ENCODE results near the gene RPRD2. TPM values are rescaled to one million over a fixed set of nuclear protein-coding genes. Genes with fewer than 3 reads are reported as not detected.
A peak's percentile ranks its signal among the peaks of the same experiment; 100 is the strongest.
"Not testable (repeated sequence)": the region's sequence is repeated elsewhere in the genome, so short reads cannot be mapped to it uniquely, and the experiment has no call there.

RPRD2 gene
- total RNA-seq, 2 donors from 2014 or later: 13.2 to 17.1 TPM

- Histone ChIP-seq H3K4me3 (no peak overlapping the region), H3K9me3 (no peaks in the 10 kb centered on the region), H3K27ac (peak overlapping the region in 1 of 4 donors; percentile 66), H3K36me3 (replicated peaks in 1 of 2; ENCODE audit: insufficient read depth in 1 of 2, low read depth in 2 of 2) (no peaks in the 10 kb centered on the region), H3K4me1 (peaks cover 35% of the 10 kb centered on the region), H3K27me3 (no peaks in the 10 kb centered on the region)
- TF ChIP-seq POLR2A (IDR thresholded peaks at IDR 0.05): no peak
- TF ChIP-seq, protein P1, sequence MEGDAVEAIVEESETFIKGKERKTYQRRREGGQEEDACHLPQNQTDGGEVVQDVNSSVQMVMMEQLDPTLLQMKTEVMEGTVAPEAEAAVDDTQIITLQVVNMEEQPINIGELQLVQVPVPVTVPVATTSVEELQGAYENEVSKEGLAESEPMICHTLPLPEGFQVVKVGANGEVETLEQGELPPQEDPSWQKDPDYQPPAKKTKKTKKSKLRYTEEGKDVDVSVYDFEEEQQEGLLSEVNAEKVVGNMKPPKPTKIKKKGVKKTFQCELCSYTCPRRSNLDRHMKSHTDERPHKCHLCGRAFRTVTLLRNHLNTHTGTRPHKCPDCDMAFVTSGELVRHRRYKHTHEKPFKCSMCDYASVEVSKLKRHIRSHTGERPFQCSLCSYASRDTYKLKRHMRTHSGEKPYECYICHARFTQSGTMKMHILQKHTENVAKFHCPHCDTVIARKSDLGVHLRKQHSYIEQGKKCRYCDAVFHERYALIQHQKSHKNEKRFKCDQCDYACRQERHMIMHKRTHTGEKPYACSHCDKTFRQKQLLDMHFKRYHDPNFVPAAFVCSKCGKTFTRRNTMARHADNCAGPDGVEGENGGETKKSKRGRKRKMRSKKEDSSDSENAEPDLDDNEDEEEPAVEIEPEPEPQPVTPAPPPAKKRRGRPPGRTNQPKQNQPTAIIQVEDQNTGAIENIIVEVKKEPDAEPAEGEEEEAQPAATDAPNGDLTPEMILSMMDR (IDR thresholded peaks at IDR 0.05): no peak
- DNase-seq: no peak
- no peak for ATAC-seq
- WGBS, 2 donors: 50 to 51% methylated on average over 1 of the region's 1 CpG
- intact Hi-C loops (cut with DNase I): no loop called here
Observed at GRCh38 chr1:150386592-150386991, 22.6 kb downstream of the RPRD2 start.

DNA sequence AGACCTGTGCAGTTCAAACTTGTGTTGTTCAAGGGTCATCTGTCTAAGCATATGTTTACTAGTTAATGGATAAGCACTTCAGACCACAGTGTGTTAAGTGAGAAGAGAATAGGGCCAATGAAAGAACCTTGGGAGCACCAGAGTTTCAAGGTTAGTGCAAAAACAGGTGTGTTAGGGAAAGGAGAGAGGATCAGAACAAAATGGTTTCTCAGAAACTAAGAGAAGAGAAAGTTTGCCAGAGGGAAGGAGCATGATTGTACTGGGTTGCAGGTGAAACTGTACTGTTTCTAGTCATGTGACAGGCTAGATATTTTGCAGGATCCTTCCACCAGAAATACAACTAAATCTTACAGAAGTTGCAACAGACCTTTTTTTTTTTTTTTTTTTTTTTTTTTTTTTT, 23.3 kb downstream of the RPRD2 start:
- ATAC-seq: peak; percentile 76
- Histone ChIP-seq H3K9me3 (no peaks in the 10 kb centered on the region), H3K36me3 (replicated peaks in 1 of 2; ENCODE audit: insufficient read depth in 1 of 2, low read depth in 2 of 2) (no peaks in the 10 kb centered on the region), H3K4me3 (no peak overlapping the region), H3K27me3 (no peaks in the 10 kb centered on the region), H3K27ac (peak overlapping the region in 3 of 4 donors; percentile 55 to 66 (median 57)), H3K4me1 (peaks cover 35% of the 10 kb centered on the region)
- TF ChIP-seq, protein P1 (IDR thresholded peaks at IDR 0.05): no peak
- TF ChIP-seq POLR2A (IDR thresholded peaks at IDR 0.05): no peak
- no peak for DNase-seq
- intact Hi-C loops (cut with DNase I): no loop called here

DNA sequence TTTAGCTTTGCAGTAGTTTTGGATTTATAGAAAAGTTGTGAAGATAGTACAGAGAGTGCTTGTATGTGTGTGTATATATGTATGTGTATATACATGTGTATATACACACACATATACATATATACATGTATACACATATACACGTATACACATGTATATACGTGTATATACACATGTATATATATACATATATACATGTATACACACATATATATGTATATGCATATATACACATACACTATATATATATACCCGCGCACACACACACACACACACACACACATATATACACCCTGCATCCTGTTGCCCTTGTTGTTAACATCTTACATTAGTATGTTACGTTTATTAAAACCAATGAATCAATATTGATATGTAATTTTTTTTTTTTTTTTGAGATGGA, 24.3 kb downstream of the RPRD2 start:
- Histone ChIP-seq H3K27me3 (no peaks in the 10 kb centered on the region), H3K27ac (no peak overlapping the region), H3K4me1 (peaks cover 35% of the 10 kb centered on the region), H3K36me3 (replicated peaks in 1 of 2; ENCODE audit: insufficient read depth in 1 of 2, low read depth in 2 of 2) (no peaks in the 10 kb centered on the region), H3K4me3 (no peak overlapping the region), H3K9me3 (no peaks in the 10 kb centered on the region)
- TF ChIP-seq, protein P1 (IDR thresholded peaks at IDR 0.05): no peak
- no peak for TF ChIP-seq POLR2A (IDR thresholded peaks at IDR 0.05)
- WGBS, 2 donors: 90 to 93% methylated on average over 5 of the region's 5 CpGs
- intact Hi-C loops (cut with DNase I): no loop called here
- DNase-seq: no peak
- no peak for ATAC-seq

DNA sequence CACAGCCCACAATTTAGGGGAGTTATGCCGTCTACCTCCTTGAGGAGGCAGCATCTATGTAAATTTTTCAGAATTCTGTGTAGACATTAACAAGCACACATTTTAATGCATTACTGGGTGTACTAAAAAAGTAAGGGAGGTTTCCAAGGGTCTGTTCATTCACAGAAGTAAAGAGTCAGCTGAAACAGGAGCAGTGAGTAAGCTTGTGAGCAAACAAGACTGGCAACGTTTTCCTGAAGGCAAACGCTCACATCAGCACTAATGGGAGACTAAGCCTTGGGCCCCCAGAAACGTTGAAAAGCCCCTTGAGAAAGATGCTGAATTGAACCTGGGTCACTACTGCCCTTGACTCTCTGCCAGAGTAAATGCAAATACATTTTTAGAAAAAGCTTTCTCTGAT, 25.7 kb downstream of the RPRD2 start:
- TF ChIP-seq, protein P1 (IDR thresholded peaks at IDR 0.05): no peak
- no peak for TF ChIP-seq POLR2A (IDR thresholded peaks at IDR 0.05)
- WGBS, 2 donors: 7 to 21% methylated on average over 4 of the region's 4 CpGs
- Histone ChIP-seq H3K36me3 (replicated peaks in 1 of 2; ENCODE audit: insufficient read depth in 1 of 2, low read depth in 2 of 2) (no peaks in the 10 kb centered on the region), H3K4me1 (peaks cover 35% of the 10 kb centered on the region), H3K27me3 (no peaks in the 10 kb centered on the region), H3K27ac (peak overlapping the region in 1 of 4 donors; percentile 25), H3K4me3 (no peak overlapping the region), H3K9me3 (no peaks in the 10 kb centered on the region)
- no peak for ATAC-seq
- no peak for DNase-seq
- intact Hi-C loops (cut with DNase I): no loop called here

DNA sequence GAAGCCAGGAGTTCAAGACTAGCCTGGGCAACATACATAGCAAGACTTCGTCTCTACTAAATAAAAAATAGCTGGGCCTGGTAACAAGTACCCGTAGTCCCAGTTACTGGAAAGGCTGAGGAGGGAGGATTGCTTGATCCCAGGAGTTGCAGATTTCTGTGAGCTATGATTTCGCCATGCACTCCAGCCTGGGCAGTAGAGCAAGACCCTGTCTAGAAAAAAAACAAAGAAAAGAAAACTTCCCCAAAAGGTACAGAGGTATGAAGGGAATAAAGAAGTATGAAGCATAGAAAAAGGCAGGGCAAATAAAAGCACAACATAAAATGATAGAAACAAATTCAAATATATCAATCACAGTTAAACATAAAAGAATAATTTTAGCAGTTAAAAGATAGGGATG, 28.7 kb downstream of the RPRD2 start:
- H3K27me3 ChIP-seq: no peaks in the 10 kb centered on the region
- no peaks in the 10 kb centered on the region for H3K9me3 ChIP-seq

GRCh38 chr1:150395115-150395514, 31.2 kb downstream of the RPRD2 start:
- ATAC-seq; H3K9me3 ChIP-seq; H3K4me3 ChIP-seq; H3K4me1 ChIP-seq; H3K36me3 ChIP-seq (replicated peaks in 1 of 2; ENCODE audit: insufficient read depth in 1 of 2, low read depth in 2 of 2); H3K27me3 ChIP-seq; intact Hi-C loops (cut with DNase I); DNase-seq; H3K27ac ChIP-seq: not testable (repeated sequence)
- WGBS, 2 donors: 93 to 97% methylated on average over 2 of the region's 2 CpGs

More for the DNA sequence above, 28.7 kb downstream of the RPRD2 start:
- ATAC-seq (no peak), DNase-seq (no peak)
- intact Hi-C loops (cut with DNase I): no loop called here
- Histone ChIP-seq H3K4me1 (peaks cover 19% of the 10 kb centered on the region), H3K4me3 (no peak overlapping the region), H3K36me3 (replicated peaks in 1 of 2; ENCODE audit: insufficient read depth in 1 of 2, low read depth in 2 of 2) (no peaks in the 10 kb centered on the region), H3K27ac (no peak overlapping the region)
- 90 to 100% methylated on average over 3 of the region's 3 CpGs for WGBS, 2 donors
- TF ChIP-seq, protein P1 (IDR thresholded peaks at IDR 0.05): no peak
- no peak for TF ChIP-seq POLR2A (IDR thresholded peaks at IDR 0.05)

All from body of pancreas (tissue), 4 donors.